Fibroblast of lung (primary cell): ENCODE results near the gene ARMH3.

ENCODE experiments used
- CTCF ChIP-seq, 2 donors: IDR thresholded peaks in 1 of 2; conservative IDR thresholded peaks in 1 of 2; 1 replicate in 1 of 2; 2 replicates in 1 of 2; pipeline ENCODE4 v1.5.1; 2011 to 2012; ENCODE audit warnings: low read length in 2 of 2, control low read depth in 1 of 2, inconsistent platforms in 1 of 2, low read depth in 1 of 2, mild to moderate bottlenecking in 1 of 2
- EZH2 ChIP-seq: IDR thresholded peaks from 2 replicates; pipeline ENCODE4 v1.5.1; 2012; ENCODE audit warnings: low read length, control low read depth, mild to moderate bottlenecking; ENCODE audit errors: missing control alignments

GRCh38 chr10:102003541-102003940 is 52.4 kb downstream of the ARMH3 start:
- TF ChIP-seq CTCF (conservative IDR thresholded peaks at IDR 0.05 in 1 of 2, IDR thresholded peaks at IDR 0.05 in 1 of 2; ENCODE audit: low read depth in 1 of 2, low read length in 2 of 2) (no peak), EZH2 (no peak)
